OCI-LY3 (cell line): ENCODE results near the gene NDRG3.

Experiments
- EZH2phosphoT487 ChIP-seq: fragments of 200-600 bp; shearing (Covaris generic); IDR thresholded peaks from 2 replicates; pipeline ENCODE4 v1.6.1; 2018; ENCODE audit warnings: antibody characterized with exemption, mixed run types, low read depth
- TF ChIP-seq, protein P1 (sequence below): fragments of 200-600, 300-600 bp; sonication (generic); IDR thresholded peaks from 2 replicates; pipeline ENCODE4 v1.5.1; 2014; ENCODE audit warnings: antibody characterized with exemption, low read length, low read depth

DNA sequence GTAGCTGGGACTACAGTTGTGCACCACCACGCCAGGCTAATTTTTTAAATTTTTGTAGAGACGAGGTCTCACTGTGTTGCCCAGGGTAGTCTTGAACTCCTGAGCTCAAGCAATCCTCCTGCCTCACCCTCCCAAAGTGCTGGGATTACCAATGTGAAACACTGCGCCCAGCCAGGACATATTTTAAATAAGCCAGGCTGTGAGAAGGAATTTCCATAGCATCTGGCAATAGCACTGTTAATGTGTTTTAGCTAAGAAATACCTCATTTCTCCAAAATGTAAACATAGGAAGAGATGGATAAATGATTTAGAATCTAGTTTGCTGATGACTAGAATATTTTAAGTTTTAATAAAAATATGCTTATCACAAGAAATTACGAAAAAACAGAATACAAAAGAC lies 72.9 kb downstream of the NDRG3 start:
- TF ChIP-seq, protein P1, sequence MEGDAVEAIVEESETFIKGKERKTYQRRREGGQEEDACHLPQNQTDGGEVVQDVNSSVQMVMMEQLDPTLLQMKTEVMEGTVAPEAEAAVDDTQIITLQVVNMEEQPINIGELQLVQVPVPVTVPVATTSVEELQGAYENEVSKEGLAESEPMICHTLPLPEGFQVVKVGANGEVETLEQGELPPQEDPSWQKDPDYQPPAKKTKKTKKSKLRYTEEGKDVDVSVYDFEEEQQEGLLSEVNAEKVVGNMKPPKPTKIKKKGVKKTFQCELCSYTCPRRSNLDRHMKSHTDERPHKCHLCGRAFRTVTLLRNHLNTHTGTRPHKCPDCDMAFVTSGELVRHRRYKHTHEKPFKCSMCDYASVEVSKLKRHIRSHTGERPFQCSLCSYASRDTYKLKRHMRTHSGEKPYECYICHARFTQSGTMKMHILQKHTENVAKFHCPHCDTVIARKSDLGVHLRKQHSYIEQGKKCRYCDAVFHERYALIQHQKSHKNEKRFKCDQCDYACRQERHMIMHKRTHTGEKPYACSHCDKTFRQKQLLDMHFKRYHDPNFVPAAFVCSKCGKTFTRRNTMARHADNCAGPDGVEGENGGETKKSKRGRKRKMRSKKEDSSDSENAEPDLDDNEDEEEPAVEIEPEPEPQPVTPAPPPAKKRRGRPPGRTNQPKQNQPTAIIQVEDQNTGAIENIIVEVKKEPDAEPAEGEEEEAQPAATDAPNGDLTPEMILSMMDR = no peak
- no peak for TF ChIP-seq EZH2phosphoT487
